Lung microvascular endothelial cell (primary cell): ENCODE data around the gene DYNC1I1. TPM values are rescaled to one million over a fixed set of nuclear protein-coding genes. Genes with fewer than 3 reads are reported as not detected.
A peak's percentile ranks its signal among the peaks of the same experiment; 100 is the strongest.

Experiments
- DNase-seq, 2 donors: peaks; one replicate each; pipeline versions ENCODE4 v3.0.0 to v3.0.0-alpha.2; 2010; ENCODE audit warnings: low read depth in 2 of 2
- total RNA-seq: library from RNA; depleted of rRNA; stranded (reverse); fragments of >200 nt; gene quantifications from 2 replicates; pipeline ENCODE4 v1.2.1, GENCODE V29; 2014

DYNC1I1 gene
- total RNA-seq, 1 donor from 2014 or later = 18.3 TPM

- DNase-seq = no peak
Observed at GRCh38 chr7:95847061-95847460, 74.7 kb downstream of the DYNC1I1 start.

GRCh38 chr7:95859429-95859828 lies 87.1 kb downstream of the DYNC1I1 start:
- DNase-seq = peak in 1 of 2 donors; percentile 5

DNA sequence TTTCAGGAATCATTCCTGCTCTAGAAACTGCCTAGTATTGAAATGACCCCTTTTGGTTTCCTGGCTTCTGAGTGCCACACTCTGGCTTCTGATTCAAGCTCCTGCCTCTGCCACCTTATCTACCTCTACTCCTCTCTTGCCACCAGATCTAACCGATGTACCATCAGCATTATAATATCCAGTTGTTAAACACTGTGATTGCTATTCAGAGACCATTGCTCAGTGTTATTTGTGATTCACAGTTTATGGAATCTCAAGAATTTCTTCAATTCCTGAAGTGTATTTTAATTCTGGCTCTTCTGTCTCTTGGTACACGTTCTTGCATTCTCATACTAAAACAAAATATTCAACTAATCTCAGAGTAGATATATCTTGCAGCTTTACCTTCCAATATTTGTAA lies 88.7 kb downstream of the DYNC1I1 start:
- no peak for DNase-seq

GRCh38 chr7:95863623-95864022 lies 91.3 kb downstream of the DYNC1I1 start:
- no peak for DNase-seq

- DNase-seq = peak; percentile 9 to 50
Observed at GRCh38 chr7:95865716-95866371, 93.5 kb downstream of the DYNC1I1 start.

GRCh38 chr7:95867309-95867708 lies 95.0 kb downstream of the DYNC1I1 start:
- DNase-seq = no peak

GRCh38 chr7:95871075-95871848 lies 98.9 kb downstream of the DYNC1I1 start:
- DNase-seq = peak; percentile 55 to 79

GRCh38 chr7:95871896-95872295 lies 99.5 kb downstream of the DYNC1I1 start:
- DNase-seq = no peak

DNA sequence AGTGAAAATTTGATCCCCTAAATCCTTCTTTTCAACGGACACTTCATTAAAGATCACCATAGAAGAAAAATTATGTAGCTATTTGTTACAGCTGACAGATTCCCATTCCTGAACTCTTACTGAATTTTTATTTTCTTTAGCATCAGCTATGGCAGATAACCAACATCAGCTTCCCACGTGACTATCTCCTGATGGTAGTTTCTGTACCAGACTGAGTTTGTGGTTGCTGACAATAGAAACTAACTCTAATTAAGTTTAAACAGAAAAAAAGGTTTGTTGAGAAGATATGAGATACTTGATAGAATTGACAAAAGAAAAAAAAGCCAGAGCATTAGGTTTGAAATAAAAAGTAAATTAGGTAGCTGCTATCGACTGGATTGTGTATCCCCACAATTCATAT lies 101.8 kb downstream of the DYNC1I1 start:
- no peak for DNase-seq

DNA sequence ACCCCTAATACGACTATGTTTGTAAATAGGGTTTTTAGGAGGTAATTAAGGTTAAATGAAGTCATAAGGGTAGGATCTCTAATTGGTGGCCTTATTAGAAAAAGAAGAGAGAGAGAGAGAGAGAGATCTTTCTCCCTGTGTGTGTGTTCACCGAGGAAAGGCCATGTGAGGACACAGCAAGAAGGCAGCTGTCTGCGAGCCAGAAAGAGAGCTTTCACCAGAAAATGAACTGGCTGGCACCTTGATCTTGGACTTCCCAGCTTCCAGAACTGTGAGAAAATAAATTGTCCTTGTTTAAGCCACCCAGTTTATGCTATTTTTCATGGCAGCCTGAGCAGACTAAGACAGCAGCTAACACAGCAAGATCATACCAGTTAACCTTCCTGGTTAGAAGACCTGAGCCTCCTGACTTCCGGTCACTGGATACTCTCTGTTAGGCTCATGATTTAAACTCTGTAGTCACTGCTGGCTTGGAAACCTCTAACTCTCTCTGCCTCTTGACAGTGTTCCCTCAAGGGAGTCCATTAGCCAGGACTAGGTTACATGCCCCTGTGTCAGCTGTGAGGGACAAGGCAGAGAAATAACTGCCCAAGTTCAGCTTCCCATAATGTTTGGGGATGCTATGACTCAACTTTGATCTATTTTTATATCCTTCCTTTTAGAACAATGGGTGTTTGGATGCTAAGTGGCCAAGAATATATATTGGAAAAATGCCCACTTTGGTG lies 102.3 kb downstream of the DYNC1I1 start:
- peak; percentile 71 to 78 for DNase-seq

- DNase-seq = peak in 1 of 2 donors; percentile 20
Observed at GRCh38 chr7:95875519-95875918, 103.2 kb downstream of the DYNC1I1 start.

DNA sequence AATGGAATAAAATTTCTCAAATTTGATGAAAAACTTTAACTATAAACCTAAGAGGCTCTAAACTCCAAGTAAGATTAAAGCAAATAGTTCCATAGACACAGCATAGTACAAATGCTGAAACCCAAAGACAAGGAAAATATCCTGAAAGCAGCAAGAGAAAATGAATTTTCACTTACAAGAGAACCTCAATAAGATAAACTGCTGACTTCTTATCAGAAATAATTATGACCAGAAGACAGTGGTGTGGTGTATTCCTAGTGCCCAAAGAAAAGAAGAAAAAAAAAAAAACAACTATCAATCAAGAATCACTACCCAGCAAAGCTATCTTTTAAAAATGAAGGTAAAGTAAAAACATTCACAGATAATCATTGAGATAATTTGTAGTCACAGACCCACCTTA lies 106.3 kb downstream of the DYNC1I1 start:
- DNase-seq = no peak

GRCh38 chr7:95881597-95881996 lies 109.2 kb downstream of the DYNC1I1 start:
- DNase-seq = peak in 1 of 2 donors; percentile 26

GRCh38 chr7:95883217-95883616 lies 110.9 kb downstream of the DYNC1I1 start:
- no peak for DNase-seq

DNA sequence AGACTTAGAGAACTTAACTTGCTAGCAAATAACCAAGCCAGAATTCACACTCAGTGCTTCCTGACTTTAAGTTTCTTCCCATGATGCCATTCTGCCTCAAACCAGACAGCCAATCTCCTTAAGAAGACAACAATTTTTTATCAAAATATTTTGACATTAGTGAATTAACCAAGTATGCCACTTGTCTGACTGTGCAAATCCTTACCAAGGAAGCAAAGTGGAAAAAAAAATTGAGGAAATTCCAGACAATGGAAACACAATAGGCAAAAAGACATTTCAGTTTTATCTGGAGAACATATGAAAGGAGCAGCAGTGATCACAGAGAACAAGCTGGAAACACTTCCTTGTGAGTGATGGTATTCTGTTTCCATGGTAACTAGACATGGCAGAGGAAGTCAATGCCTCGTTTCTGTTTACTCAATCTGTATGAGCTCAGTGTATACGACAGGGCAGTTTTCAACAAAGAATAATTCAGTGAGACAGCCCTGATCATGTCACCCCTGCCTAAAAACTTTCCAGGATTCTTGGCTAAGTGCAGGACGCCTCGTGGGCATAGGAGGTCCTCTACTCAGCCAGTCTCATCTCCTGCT lies 114.2 kb downstream of the DYNC1I1 start:
- peak; percentile 82 to 89 for DNase-seq

DNA sequence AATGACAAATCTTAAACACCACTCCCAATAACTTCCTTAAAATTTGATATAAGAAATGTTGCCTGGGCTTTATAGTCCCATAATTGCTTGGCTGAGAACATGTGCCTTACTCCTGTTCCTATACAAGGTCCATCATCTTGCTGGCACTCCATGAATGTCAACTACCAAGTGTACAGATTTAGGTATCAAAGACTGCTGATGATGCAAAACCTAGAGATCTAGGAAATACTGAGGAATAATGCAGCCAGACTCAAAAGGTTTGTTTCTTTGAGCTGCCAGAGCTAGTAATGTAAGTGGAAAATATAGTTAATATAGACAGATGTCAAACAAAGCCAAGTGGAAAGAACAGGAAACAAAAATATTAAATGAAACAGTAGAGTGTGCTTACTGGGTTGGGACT lies 121.1 kb downstream of the DYNC1I1 start:
- DNase-seq = no peak

DNA sequence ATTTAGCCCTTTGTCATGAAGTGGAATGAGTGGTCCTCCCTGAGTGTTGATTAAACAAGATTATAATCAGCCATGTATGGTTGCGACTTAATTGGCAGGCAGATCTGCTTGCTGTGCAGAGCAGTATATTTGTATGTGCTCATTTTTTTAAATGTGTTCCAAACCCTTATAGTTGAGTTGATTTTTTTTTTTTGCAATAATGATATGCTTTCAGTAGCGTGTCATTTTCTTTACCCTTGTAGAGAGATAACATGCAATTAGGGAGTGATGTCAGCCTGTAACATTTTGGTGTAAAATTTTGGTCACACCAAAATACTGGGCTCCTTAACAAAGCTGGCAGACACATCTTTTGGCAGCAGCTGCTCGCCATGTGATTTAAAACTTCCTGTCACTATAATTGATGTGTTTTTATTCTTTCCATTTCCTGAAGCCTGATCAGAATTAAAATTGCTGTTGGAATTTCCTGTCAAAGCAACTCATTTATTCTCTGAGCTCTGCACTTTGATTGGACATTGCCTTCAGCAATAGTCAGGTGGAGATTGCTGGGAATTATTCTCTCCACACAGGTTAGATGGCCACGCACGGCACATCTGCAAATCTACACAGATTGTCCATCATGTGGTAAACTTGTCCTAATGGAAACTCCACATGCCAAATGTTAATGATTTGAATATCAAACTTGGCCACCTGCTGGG lies 125.3 kb downstream of the DYNC1I1 start:
- DNase-seq = peak; percentile 42 to 93

DNA sequence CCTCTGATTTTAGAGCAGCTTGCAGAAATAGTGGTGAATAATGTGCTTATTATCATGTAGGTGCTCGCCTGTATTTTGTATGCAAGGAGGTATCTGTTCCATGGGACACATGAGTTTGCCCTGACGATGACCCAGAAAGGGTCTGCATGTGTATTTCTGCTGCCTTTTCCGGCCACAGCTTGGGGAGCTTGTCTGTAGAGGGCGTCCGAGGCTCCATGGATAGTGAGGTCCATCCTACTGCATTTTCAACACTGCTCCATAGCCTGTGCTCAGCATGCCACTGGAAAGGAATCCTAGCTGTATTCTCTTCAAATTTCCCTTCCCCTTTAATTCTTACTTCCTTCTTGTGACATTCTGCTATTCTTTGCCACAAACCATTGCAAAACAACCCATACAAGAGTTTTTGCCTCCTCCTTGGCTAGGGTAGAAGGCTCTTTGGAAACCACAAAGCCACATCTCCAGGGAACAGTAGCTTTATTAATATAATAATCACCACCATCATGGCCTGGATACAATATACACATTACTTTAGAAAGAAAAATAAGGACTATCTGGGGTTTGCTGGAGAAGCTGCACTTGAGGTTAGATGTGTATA lies 127.7 kb downstream of the DYNC1I1 start:
- DNase-seq = no peak

DNA sequence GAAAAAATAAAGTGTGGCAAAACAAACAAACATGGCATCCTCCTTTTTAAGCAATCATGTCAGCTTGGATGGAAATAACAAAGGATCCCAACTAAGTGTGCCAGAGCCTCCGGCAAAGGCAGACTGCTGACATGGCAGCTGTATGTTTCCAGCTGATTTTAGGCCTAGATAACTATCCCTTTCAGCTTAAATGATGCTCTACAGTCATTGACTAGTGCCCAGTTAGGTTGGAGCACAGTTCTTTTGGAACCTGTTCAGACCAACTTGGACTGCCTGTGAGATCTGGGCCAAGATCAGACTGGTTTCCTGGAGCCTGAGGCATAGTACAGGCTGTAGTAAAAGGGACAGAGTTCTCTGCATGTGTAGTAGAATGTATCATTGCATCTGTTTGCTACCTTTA lies 128.7 kb downstream of the DYNC1I1 start:
- no peak for DNase-seq

DNA sequence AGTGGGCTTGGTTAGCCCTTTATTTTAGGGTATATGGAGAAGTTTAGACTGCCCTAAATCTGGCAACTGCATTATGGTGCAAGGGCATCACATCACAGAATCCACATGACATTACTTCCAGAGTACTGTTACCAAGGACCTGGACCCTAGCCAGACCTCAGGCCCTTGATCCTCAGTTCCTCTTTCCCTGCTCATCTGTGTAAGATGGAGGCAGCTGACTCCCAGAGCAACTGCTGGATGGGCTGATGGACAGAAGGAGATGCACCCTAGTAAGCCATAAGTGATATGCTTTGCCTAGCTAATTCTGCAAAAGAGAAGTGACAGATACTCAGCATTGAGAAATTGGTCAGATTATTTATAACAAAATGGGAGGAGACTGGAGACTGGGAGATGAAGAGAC lies 131.7 kb downstream of the DYNC1I1 start:
- no peak for DNase-seq

- DNase-seq = peak in 1 of 2 donors; percentile 10
Observed at GRCh38 chr7:95905167-95905566, 132.8 kb downstream of the DYNC1I1 start.
